ENCODE results near the gene LHPP. TPM values are rescaled to one million over a fixed set of nuclear protein-coding genes. Genes with fewer than 3 reads are reported as not detected.

The LHPP gene
- total RNA-seq, 1 donor = 20.4 TPM

GRCh38 chr10:124512600-124512999, 51.0 kb downstream of the LHPP start:
- Histone ChIP-seq H3K4me1 (ENCODE audit: insufficient read depth, low read length) (no peaks in the 10 kb centered on the region), H3K4me3 (ENCODE audit: low read length) (no peak overlapping the region), H3K9me3 (ENCODE audit: low read depth, low read length) (no peaks in the 10 kb centered on the region), H3K27me3 (ENCODE audit: insufficient read depth, low read length) (no peaks in the 10 kb centered on the region)

GRCh38 chr10:124515244-124515970, 53.8 kb downstream of the LHPP start:
- Histone ChIP-seq H3K9me3 (ENCODE audit: low read depth, low read length) (no peaks in the 10 kb centered on the region), H3K27me3 (ENCODE audit: insufficient read depth, low read length) (no peaks in the 10 kb centered on the region), H3K4me3 (ENCODE audit: low read length) (no peak overlapping the region), H3K4me1 (ENCODE audit: insufficient read depth, low read length) (peaks cover 2% of the 10 kb centered on the region)

- peaks cover 9% of the 10 kb centered on the region for H3K4me1 ChIP-seq (ENCODE audit: insufficient read depth, low read length)
- no peak overlapping the region for H3K4me3 ChIP-seq (ENCODE audit: low read length)
- H3K9me3 ChIP-seq (ENCODE audit: low read depth, low read length) = no peaks in the 10 kb centered on the region
- no peaks in the 10 kb centered on the region for H3K27me3 ChIP-seq (ENCODE audit: insufficient read depth, low read length)
Observed at GRCh38 chr10:124516181-124516580, 54.6 kb downstream of the LHPP start.

GRCh38 chr10:124516746-124517397, 55.2 kb downstream of the LHPP start:
- Histone ChIP-seq H3K4me3 (ENCODE audit: low read length) (no peak overlapping the region), H3K27me3 (ENCODE audit: insufficient read depth, low read length) (no peaks in the 10 kb centered on the region), H3K4me1 (ENCODE audit: insufficient read depth, low read length) (peaks cover 12% of the 10 kb centered on the region), H3K9me3 (ENCODE audit: low read depth, low read length) (no peaks in the 10 kb centered on the region)

GRCh38 chr10:124517461-124517860, 55.8 kb downstream of the LHPP start:
- no peak overlapping the region for H3K4me3 ChIP-seq (ENCODE audit: low read length)
- no peaks in the 10 kb centered on the region for H3K27me3 ChIP-seq (ENCODE audit: insufficient read depth, low read length)
- no peaks in the 10 kb centered on the region for H3K9me3 ChIP-seq (ENCODE audit: low read depth, low read length)
- peaks cover 12% of the 10 kb centered on the region for H3K4me1 ChIP-seq (ENCODE audit: insufficient read depth, low read length)

GRCh38 chr10:124517931-124518330, 56.3 kb downstream of the LHPP start:
- Histone ChIP-seq H3K27me3 (ENCODE audit: insufficient read depth, low read length) (no peaks in the 10 kb centered on the region), H3K9me3 (ENCODE audit: low read depth, low read length) (no peaks in the 10 kb centered on the region), H3K4me3 (ENCODE audit: low read length) (no peak overlapping the region), H3K4me1 (ENCODE audit: insufficient read depth, low read length) (peaks cover 16% of the 10 kb centered on the region)

GRCh38 chr10:124518366-124518765, 56.7 kb downstream of the LHPP start:
- Histone ChIP-seq H3K9me3 (ENCODE audit: low read depth, low read length) (no peaks in the 10 kb centered on the region), H3K27me3 (ENCODE audit: insufficient read depth, low read length) (no peaks in the 10 kb centered on the region), H3K4me3 (ENCODE audit: low read length) (no peak overlapping the region), H3K4me1 (ENCODE audit: insufficient read depth, low read length) (peaks cover 21% of the 10 kb centered on the region)

- Histone ChIP-seq H3K27me3 (ENCODE audit: insufficient read depth, low read length) (no peaks in the 10 kb centered on the region), H3K4me1 (ENCODE audit: insufficient read depth, low read length) (peaks cover 28% of the 10 kb centered on the region), H3K9me3 (ENCODE audit: low read depth, low read length) (no peaks in the 10 kb centered on the region), H3K4me3 (ENCODE audit: low read length) (no peak overlapping the region)
Observed at GRCh38 chr10:124520558-124521428, 59.2 kb downstream of the LHPP start.

GRCh38 chr10:124521429-124521871, 59.8 kb downstream of the LHPP start:
- no peak overlapping the region for H3K4me3 ChIP-seq (ENCODE audit: low read length)
- no peaks in the 10 kb centered on the region for H3K9me3 ChIP-seq (ENCODE audit: low read depth, low read length)
- H3K27me3 ChIP-seq (ENCODE audit: insufficient read depth, low read length) = no peaks in the 10 kb centered on the region
- H3K4me1 ChIP-seq (ENCODE audit: insufficient read depth, low read length) = peaks cover 28% of the 10 kb centered on the region

GRCh38 chr10:124522131-124522932, 60.7 kb downstream of the LHPP start:
- no peaks in the 10 kb centered on the region for H3K9me3 ChIP-seq (ENCODE audit: low read depth, low read length)
- H3K4me3 ChIP-seq (ENCODE audit: low read length) = no peak overlapping the region
- no peaks in the 10 kb centered on the region for H3K27me3 ChIP-seq (ENCODE audit: insufficient read depth, low read length)
- peaks cover 28% of the 10 kb centered on the region for H3K4me1 ChIP-seq (ENCODE audit: insufficient read depth, low read length)

- no peaks in the 10 kb centered on the region for H3K9me3 ChIP-seq (ENCODE audit: low read depth, low read length)
- no peaks in the 10 kb centered on the region for H3K27me3 ChIP-seq (ENCODE audit: insufficient read depth, low read length)
- no peak overlapping the region for H3K4me3 ChIP-seq (ENCODE audit: low read length)
- peaks cover 28% of the 10 kb centered on the region for H3K4me1 ChIP-seq (ENCODE audit: insufficient read depth, low read length)
Observed at GRCh38 chr10:124522933-124523871, 61.6 kb downstream of the LHPP start.

- H3K4me3 ChIP-seq (ENCODE audit: low read length) = no peak overlapping the region
- no peaks in the 10 kb centered on the region for H3K27me3 ChIP-seq (ENCODE audit: insufficient read depth, low read length)
- peaks cover 28% of the 10 kb centered on the region for H3K4me1 ChIP-seq (ENCODE audit: insufficient read depth, low read length)
- no peaks in the 10 kb centered on the region for H3K9me3 ChIP-seq (ENCODE audit: low read depth, low read length)
Observed at GRCh38 chr10:124523901-124524300, 62.3 kb downstream of the LHPP start.

GRCh38 chr10:124524991-124525653, 63.5 kb downstream of the LHPP start:
- Histone ChIP-seq H3K4me3 (ENCODE audit: low read length) (no peak overlapping the region), H3K9me3 (ENCODE audit: low read depth, low read length) (no peaks in the 10 kb centered on the region), H3K4me1 (ENCODE audit: insufficient read depth, low read length) (peaks cover 31% of the 10 kb centered on the region), H3K27me3 (ENCODE audit: insufficient read depth, low read length) (no peaks in the 10 kb centered on the region)

Data from mononuclear cell (primary cell).